GM08714 (cell line): ENCODE results near the gene ERN1.

Experiments used
- H3K4me3 ChIP-seq: fragments of 200-500 bp; sonication (Bioruptor generic); 2 replicates; pipeline ENCODE4 v1.5.1; 2014; ENCODE audit warnings: mild to moderate bottlenecking, low read length, inconsistent platforms
- ZNF274 ChIP-seq: IDR thresholded peaks from 2 replicates; pipeline ENCODE4 v1.6.1; 2012; ENCODE audit warnings: mild to moderate bottlenecking, low read depth, low read length

ERN1 gene

DNA sequence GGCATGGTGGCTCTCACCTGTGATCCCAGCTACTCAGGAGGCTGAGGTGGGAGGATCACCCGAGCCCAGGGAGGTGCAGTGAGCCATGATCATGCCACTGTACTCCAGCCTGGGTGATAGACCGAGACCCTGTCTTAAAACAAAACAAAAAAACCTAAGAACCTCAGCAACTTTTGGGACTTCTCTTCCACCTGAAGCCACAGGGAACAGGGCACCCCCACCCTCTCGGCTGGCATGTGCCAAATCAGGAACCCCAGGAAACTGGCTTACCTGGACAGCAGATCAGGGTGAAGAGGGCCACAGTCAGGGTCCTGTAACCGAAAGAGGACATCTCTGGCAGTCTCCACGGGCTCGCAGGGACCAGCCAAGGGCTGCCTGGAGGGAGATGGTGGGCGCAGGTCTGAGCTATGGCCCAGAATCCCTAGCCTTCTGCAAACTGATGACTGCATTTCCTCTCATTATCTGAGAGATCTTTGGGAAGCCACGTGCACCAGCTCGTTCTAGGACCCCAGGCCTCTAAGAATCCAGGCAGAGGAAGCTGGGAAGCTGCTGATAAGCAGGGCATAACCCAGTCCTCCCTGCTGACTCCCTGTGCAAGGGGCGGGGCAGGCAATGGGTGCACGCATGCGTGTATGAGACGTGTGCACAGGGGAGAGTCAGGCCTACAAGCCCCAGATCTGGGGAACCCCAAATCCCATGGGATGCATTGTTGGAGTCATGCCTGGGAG lies 123.4 kb downstream of the ERN1 start:
- no peak for TF ChIP-seq ZNF274
- no peak overlapping the region for H3K4me3 ChIP-seq

DNA sequence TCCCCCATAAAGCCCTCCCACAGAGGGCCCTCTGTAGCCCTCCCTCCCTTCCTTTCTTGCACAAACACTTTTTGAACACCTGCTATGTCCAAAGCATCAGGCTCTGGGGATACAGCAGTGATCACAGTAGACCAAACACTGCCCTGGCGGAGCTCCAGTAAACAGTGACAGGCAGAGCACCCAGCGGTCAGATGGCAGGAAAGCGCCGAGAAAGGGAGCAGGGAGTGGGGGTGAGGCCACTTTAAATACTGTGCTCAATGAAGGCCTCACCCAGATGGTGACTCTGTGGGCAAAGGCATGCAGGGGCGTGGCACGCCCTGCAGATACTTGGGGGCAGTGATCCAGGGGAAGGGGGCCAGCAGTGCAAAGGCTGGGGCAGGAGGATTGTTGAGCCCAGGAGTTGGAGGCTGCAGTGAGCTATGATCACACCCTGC lies 124.2 kb downstream of the ERN1 start:
- TF ChIP-seq ZNF274 = no peak
- H3K4me3 ChIP-seq = no peak overlapping the region

- TF ChIP-seq ZNF274 = no peak
- H3K4me3 ChIP-seq = no peak overlapping the region
Observed at GRCh38 chr17:64004903-64005733, 124.8 kb downstream of the ERN1 start.

DNA sequence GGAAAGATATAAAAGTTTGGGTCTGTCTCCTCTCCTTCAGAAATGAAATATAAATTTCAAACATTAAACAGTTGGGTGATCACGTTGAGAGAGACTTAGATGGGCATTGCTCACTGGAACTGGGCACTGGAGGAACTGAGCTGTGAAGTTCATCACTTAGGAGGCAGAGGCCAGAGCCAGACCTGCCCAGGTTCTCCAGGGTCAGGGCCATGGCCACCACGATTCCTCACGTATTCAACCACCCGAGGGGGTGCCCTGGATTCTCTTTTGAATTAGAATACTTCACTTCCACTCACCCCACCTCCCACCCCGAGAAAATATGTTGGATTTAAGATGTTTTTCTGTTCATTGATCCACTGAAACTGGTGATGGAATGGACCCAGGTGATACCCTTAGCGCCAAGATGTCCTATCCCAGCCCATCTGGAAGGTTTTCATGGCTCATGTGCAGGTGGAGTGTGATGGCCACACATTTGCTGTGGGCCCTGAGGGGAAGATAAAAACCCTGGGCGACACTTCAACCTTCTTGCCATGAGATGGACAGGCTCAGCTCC lies 125.7 kb downstream of the ERN1 start:
- TF ChIP-seq ZNF274 = no peak
- H3K4me3 ChIP-seq = no peak overlapping the region

- H3K4me3 ChIP-seq = no peak overlapping the region
- TF ChIP-seq ZNF274 = no peak
Observed at GRCh38 chr17:64003526-64004121, 126.3 kb downstream of the ERN1 start.

DNA sequence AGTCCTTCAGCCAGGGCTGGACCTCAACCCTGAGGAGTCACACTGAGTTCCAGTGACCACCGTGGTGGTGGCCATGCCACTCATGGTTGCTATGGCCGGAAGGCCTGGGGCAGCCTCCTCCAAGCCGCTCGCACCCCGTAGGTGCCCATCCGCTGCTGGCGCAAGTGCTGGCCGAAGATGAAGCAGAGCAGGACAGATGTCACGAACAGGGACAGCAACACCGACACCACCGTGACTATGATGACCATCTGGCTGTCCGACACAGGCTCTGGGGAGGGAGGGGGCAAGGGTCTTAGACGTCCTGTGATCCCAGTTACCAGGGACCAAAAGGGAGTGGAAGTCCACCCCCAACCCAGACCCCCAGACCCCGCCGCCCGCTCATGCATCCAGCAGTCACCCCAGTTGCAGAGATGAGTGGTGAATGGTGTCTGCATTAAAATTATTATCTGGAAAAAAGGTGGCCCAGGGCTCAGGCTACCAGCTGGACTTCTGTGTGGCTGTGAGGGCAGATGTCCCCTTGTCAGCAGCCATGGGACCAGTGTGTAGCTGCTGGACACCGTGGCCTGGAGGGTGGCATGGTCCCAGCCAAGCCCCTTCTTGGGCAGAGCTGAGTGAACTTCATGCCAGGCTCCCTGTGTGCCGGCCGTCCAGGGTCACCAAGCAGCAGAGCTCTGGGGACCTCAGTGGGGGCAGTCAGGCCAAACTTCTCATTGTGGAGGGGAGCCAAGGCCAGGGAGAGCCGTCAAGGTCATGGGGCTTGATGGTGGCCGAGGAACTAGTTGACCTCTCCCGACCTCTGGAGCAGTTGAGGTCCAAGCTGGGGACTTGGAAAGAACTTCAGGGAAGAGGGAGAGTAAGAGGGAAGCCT lies 127.1 kb downstream of the ERN1 start:
- no peak for TF ChIP-seq ZNF274
- H3K4me3 ChIP-seq = no peak overlapping the region

GRCh38 chr17:64001763-64002529 lies 128.0 kb downstream of the ERN1 start:
- TF ChIP-seq ZNF274 = no peak
- H3K4me3 ChIP-seq = no peak overlapping the region

DNA sequence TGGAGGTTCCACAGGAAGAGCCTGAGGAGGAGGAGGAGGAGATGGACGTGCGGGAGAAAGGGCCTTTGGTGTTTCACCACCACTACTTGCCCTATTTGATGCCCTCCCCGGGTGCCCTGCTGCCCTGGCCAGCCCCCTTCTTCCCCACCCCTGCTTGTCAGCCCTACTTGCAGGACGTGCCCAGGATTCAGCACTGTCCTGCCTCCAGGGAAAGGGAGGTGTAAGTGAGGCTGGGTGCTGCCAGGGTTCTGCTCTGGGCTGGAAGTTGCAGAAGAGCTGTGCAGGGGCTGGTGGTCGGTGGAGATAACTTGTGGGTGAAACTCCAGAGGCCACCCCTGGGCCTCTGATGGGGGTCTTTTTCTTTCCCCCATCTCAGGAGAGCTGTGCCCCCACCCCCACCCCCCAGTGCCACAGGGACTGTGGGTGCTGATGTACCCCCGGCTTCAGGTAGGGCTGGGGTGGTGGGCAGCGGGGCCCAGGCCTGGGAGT lies 128.8 kb downstream of the ERN1 start:
- no peak for TF ChIP-seq ZNF274
- H3K4me3 ChIP-seq = no peak overlapping the region

DNA sequence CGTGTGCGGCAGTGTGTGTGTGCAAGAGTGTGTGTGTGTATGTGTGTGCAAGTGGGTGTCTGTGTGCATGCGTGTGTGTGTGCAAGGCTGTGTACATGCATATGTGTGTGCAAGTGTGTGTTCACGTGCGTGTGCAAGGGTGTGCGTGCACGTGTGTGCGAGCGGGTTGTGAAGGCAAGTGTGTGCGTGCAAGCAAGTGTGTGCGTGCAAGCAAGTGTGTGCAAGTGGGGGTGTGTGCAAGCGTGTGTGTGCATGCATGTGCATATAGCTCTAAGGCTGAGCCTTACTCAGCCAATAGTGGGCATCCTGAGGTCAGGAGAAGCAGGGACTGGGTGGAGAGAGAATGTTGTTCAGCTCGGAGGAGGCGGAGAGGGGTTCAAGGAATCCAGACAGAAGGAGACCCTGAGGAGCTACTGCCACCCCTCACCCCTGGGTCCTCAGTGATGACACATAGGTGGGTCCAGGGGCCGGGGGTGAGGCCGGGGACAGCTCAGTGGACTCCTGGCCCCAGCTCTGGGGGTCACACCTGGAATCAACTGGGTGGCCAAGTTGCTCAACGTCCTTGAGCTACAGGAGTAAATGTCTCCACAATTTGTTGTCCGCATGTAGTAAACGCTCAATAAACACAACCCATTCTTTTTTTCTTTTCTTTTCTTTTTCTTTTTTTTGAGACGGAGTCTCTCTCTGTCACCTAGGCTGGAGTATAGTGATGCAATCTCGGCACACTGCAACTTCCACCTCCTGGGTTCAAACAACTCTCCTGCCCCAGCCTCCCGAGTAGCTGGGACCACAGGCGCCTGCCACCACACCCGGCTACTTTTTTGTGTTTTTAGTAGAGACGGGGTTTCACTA lies 130.0 kb downstream of the ERN1 start:
- no peak for TF ChIP-seq ZNF274

GRCh38 chr17:63998721-63999679 lies 130.9 kb downstream of the ERN1 start:
- peak overlapping the region; percentile 71; the same call in 1 of the 2 replicates for H3K4me3 ChIP-seq
- TF ChIP-seq ZNF274 = no peak

More for the DNA sequence above, 130.0 kb downstream of the ERN1 start:
- no peak overlapping the region for H3K4me3 ChIP-seq
